Activated CD8-positive, alpha-beta memory T cell treated with anti-CD3 and anti-CD28 coated beads, Interleukin-2, amount 50 U/mL, for 1 hour (primary cell): ENCODE data around the gene ZNF506.
"Not testable (repeated sequence)": the region's sequence is repeated elsewhere in the genome, so short reads cannot be mapped to it uniquely, and the experiment has no call there.

ENCODE experiments used
- DNase-seq: peaks from one replicate; pipeline ENCODE4 v3.0.0-alpha.2; 2020; ENCODE audit errors: extremely low read depth

Gene ZNF506

DNA sequence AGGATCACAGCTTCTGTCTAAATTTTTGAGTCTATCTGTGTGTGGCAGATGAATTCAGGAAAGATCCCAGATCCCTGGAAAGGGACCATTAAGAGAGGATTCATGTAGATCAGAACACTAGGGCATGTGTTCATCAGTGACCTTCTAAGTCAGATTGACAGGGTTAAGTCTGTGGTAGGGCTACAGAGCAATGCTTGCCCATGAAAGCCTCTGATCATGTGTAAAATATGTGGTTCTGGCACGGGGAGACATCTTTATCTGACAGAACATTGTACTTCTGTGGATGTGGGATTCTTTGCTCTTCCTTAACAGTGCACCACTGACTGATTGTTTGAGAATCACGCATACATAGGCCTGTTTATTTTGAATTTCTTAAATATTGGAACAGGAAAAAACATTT lies 42.9 kb downstream of the ZNF506 start:
- no peak for DNase-seq

DNA sequence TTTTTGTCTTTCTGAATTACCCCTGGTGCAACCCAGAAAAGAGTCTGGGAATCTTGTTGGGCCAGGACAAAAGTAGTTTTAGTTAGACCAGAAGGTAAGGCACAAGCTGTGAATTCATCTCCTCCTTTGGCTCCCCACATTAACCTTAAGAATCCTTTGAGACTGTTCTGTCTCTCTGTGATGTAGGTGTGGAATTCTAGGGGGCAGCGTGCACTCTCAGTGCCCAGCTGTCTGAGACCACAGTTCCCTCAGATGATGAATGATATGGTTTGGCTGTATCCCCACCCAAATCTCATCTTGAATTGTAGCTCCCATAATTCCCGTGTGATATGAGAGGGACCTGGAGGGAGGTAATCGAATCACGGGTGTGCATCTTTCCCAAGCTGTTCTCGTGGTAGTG lies 43.9 kb downstream of the ZNF506 start:
- no peak for DNase-seq

DNA sequence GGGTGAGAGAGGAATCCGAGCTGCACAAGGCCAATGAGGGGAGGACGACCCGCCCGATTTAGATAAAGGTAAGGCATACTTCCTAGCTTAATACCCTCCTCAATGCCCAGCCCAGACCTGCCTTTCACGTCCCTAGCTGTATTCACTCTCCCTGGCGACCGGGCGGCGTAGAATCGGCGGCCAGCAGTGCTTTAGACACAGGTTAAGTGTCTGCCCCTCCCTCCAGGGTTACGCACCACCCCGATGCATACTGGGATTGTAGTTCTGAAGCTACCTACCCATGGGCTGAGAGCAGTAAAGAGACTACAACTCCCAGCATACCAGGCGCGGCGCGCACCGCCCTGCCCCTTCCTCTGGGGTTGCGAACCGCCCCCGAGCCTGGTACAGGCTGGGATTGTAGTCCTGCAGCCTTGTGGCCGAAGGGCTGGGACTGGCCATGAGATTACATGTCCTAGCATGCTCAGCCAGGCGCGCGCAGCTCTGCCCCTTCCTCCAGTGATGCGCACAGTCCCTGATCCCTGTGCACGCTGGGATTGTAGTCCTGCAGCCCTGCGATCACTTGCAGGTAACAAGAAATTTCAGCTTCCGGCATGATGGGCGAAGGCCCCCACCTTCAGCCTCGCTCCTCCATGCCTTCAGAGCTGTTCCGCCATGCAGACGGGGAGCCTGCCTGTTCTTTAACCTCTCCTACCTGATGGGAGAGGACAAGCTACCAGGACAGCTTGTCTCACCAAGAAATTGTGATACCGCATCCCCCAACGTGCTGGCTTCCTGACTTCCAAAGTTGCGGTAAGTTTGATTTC lies 45.1 kb downstream of the ZNF506 start:
- peak; percentile 73 for DNase-seq

- no peak for DNase-seq
These were observed 45.7 kb downstream of the ZNF506 start for GRCh38 chr19:19775891-19776205.

DNA sequence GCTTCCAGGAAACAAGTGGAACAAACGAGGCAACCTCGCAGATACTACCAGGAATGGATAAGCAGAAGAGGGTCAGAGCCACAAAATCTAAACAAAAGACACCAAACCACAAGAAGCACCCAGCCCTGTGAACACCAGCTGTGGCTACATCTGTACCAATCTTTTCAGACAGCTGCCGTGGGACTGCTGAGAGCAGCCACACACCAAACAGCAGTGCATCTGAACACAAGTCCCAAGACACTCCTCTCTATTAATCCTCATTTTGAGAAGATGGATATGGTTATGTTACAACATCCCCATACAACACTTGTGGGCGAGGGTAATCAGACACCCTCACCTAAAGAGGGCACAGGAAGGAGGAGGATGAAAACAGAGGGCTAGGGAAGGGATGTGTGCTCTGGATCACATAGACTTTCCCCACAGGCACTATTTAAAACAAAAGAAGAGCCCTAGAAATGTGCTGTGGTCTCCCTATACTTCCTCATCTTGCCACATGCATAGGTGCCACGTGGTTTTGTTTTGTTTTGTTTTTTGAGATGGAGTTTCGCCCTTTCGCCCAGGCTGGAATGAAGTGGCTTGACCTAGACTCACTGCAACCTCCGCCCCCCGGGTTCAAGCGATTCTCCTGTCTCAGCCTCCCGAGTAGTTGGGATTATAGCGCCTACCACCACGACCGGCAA lies 47.1 kb downstream of the ZNF506 start:
- no peak for DNase-seq

DNA sequence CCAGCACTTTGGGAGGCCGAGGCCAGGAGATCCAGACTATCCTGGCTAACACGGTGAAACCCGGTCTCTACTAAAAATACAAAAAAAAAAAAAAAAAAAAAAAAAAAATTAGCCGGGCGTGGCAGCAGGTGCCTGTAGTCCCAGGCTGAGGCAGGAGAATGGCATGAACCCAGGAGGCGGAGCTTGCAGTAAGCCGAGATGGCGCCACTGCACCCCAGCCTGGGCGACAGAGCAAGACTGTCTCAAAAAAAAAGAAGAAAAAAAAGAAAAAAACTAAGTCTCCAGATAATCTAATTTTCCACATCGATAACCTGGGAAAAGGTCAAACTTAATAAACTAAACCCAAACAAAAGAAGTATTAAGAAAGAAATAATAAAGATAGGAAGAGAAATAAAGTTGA lies 49.6 kb downstream of the ZNF506 start:
- not testable (repeated sequence) for DNase-seq

DNA sequence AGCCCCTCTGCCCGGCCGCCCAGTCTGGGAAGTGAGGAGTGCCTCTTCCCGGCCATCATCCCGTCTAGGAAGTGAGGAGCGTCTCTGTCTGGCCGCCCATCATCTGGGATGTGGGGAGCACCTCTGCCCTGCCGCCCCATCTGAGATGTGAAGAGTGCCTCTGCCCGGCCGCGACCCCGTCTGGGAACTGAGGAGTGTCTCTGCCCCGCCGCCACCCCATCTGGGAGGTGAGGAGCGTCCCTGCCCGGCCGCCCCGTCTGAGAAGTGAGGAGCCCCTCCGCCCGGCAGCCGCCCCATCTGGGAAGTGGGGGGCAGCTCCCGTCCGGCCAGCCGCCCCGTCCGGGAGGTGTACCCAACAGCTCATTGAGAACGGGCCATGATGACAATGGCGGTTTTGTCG lies 51.6 kb downstream of the ZNF506 start:
- DNase-seq = not testable (repeated sequence)

DNA sequence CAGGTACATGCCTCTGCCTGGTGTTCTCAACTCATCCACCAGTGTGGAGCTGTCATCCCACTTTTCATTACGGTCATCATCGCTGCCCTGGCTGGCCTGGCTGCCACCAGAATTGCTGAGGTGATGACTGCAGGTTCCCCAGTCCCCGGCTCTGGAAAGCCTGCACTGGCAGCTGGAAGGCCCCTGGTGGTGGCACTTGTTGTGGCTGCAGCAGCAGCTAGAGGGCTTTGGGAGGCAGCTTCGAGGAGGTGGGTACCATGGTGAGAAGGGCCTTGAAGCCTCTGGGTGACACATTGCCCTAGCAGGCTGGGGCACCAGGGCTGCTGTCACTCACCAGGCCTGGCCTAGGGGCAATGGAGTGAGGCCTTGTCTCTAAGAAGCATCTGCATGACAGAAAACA lies 63.4 kb downstream of the ZNF506 start:
- DNase-seq = no peak

DNA sequence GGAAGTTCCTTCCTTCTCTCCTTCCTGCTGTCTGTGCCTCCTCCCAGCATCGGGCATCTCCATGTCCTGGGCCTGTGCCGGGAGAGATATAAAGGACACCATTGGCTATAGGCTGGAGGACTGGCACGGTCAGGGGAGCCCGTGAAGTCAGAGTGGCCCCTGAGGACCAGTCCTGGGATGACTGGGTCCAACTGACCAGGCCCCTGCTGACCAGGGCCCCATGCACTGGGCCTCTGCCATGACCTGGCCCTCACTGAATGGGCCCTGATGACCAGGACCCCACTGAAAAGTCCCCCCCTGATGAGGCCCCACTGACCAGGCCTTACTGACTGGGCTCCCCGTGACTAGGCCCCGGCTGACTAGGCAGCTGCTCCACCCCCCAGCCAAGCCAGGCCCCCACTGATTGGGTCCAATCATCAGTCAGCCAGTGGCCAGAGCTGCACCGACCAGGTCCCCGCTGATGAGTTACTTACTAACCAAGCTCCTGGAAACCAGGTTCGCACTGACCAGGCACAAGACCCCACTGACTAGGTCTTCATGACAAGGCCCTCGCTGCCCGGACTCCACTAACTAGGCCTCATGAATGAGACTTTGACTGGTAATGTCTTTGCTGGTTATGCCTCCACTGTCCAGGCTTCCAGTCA lies 68.7 kb downstream of the ZNF506 start:
- DNase-seq = no peak

GRCh38 chr19:19751846-19752245 lies 69.7 kb downstream of the ZNF506 start:
- no peak for DNase-seq

- DNase-seq = no peak
These were observed 70.4 kb downstream of the ZNF506 start for GRCh38 chr19:19750842-19751790.

GRCh38 chr19:19749908-19750841 lies 71.4 kb downstream of the ZNF506 start:
- no peak for DNase-seq

- DNase-seq = no peak
These were observed 72.2 kb downstream of the ZNF506 start for GRCh38 chr19:19749117-19749907.

- DNase-seq = no peak
These were observed 73.2 kb downstream of the ZNF506 start for GRCh38 chr19:19748249-19748938.

GRCh38 chr19:19747357-19748220 lies 74.0 kb downstream of the ZNF506 start:
- DNase-seq = no peak

DNA sequence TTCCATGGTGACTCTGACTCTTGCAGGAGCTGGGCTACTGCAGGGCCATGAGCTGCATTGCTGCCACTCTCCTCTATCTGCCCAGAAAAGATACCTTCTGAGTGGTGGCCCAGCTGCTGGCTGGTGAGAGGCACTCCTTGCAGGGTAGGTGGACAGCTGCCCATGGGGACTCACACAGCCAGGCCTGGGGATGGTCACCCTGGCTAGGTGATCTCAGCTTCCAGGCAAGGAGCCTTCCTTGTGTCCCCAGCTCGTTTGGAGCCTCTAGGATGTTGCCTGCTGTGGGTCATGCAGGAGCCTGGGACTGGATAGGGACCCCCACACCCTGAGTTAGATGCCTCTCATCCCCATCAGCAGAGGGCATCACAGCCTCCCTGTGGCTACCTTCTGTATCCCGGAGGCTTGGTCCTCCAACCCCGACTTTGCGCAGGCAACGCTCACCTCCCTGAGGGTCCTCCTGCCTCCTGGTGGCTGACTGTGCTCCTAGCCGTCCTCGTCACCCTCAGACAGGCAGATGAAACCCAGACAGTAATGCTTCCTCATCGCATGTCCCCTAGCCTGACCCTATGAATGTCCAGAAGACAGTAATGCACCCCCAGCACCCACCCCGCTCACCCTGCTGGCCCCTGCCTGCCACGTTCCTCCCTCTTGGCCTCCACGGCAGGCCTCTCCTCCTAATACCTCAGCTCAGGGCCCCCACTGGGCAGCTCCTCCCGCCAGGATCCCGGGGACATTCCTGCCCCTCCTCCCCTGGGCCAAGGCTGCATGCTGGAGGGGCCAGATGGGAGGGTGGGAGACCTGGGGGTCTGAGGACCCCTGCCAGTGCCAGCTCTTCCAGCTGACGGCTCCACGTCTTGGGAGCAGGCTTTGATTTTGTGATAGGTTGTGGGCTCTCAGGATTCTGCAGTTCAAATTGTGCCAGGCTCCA lies 75.0 kb downstream of the ZNF506 start:
- DNase-seq = no peak
